ENCODE data around the gene SLC9A5.

The SLC9A5 gene, protein sequence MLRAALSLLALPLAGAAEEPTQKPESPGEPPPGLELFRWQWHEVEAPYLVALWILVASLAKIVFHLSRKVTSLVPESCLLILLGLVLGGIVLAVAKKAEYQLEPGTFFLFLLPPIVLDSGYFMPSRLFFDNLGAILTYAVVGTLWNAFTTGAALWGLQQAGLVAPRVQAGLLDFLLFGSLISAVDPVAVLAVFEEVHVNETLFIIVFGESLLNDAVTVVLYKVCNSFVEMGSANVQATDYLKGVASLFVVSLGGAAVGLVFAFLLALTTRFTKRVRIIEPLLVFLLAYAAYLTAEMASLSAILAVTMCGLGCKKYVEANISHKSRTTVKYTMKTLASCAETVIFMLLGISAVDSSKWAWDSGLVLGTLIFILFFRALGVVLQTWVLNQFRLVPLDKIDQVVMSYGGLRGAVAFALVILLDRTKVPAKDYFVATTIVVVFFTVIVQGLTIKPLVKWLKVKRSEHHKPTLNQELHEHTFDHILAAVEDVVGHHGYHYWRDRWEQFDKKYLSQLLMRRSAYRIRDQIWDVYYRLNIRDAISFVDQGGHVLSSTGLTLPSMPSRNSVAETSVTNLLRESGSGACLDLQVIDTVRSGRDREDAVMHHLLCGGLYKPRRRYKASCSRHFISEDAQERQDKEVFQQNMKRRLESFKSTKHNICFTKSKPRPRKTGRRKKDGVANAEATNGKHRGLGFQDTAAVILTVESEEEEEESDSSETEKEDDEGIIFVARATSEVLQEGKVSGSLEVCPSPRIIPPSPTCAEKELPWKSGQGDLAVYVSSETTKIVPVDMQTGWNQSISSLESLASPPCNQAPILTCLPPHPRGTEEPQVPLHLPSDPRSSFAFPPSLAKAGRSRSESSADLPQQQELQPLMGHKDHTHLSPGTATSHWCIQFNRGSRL

GRCh38 chr16:67248401-67249177, at the start of gene SLC9A5:
SLC9A5 (plus strand) TSS chr16:67248979; CDS start chr16:67249015, 36 bp downstream.
- DNase-seq = peak; percentile 39

DNA sequence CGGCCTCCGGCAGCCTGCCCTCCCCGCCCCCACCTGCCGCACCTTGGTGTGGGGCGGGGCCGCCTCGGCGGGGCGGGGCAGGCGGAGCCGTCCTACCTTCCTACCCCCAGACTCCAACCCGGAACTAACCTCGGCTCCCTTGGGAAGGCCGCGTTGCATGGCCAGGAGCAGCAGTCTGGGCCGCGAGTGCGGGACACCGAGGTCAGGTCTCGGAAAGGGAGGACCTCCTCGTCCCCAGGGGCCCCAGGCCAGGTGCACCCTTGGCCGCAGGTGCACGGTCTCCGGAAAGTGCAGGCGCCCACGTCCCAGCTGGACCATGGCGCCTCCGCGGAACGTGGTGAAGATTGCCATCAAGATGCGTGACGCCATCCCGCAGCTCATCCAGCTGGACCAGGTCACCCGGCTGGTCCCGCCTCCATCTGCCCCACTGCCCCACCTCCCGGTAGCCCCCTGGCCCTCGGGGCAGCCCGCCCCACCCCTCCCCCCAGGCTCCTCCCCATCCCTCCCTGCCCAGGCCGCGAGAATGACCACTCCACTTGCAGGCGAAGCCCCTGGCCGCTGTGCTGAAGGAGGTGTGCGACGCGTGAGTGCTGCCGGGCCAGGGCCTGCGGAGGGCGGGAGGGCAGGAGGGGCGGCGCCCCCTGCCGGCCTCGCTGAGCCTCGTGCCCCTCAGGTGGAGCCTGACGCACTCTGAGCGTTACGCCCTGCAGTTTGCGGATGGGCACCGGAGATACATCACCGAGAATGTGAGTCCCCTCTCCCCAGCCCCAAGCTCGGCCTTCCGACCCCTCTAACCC, 49.6 kb upstream of the SLC9A5 start, which contains the start of gene ELMO3:
Gene ELMO3 (plus strand): TSS at position 121 of the 797 bp plus-strand sequence. CDS start 196 bp downstream, at position 317.
- no peak for DNase-seq

DNA sequence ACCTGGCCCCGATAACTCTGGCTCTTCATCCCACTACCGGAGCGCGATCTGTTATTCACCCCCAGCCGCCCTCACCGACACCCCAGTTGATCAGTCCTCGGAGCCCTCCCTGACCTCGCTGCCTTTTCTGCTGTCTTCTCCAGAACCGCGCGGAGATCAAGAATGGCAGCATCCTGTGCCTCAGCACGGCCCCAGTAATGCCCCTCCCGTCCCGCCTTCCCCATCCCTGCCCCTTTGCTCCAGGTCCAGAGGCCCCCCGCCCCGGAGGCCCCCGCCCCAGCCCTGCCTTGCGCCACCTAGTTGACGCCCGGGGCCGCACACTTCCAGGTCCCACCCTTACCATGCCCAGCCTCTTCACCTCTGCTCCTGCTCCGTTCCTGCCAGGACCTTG, 49.0 kb upstream of the SLC9A5 start:
- DNase-seq = no peak

GRCh38 chr16:67200491-67200890, 48.3 kb upstream of the SLC9A5 start:
- DNase-seq = no peak

DNA sequence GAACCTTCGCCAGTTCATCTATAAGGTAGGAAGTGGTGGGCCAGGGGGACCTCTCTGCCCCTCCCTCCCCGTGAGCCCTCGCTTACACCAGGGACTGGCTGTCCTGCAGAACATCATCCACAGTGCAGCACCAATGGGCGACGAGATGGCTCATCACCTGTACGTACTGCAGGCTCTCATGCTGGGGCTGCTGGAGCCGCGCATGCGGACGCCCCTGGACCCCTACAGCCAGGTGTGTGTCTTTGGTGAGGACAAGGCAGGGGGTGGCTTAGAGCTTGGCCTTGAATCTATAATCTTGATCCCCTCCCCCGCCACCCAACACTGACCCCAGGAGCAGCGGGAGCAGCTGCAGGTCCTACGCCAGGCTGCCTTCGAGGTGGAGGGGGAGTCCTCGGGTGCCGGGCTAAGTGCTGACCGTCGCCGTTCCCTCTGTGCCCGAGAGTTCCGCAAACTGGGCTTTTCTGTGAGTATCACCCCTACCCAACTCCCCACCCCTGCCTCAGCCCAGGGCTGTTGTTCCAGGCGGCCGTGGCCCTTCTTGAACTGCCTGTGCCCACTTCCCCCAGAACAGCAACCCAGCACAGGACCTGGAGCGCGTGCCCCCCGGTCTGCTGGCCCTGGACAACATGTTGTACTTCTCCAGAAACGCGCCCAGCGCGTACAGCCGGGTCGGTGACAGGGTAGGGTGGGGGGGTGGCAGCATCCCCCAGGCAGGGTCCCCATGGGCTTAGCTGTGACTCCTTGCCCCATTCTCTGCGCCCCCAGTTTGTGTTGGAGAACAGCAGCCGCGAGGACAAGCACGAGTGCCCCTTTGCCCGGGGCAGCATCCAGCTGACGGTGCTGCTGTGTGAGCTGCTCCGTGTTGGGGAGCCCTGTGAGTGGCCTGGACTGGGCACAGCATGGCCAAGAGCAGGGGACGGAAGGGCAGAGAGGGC, 47.1 kb upstream of the SLC9A5 start:
- DNase-seq = no peak

DNA sequence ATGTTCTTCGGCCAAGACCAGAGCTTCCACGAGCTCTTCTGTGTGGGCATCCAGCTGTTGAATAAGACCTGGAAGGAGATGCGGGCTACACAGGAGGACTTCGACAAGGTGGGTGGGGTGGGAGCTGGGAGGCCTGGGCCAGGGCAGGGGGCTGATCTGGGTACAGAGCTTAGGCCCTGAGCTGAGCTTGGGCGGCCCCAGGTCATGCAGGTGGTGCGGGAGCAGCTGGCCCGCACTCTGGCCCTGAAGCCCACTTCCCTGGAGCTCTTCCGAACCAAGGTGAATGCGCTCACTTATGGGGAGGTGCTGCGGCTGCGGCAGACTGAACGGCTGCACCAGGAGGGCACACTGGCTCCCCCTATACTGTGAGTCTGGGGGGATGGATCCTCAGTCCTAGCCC, 46.4 kb upstream of the SLC9A5 start:
- DNase-seq = no peak

DNA sequence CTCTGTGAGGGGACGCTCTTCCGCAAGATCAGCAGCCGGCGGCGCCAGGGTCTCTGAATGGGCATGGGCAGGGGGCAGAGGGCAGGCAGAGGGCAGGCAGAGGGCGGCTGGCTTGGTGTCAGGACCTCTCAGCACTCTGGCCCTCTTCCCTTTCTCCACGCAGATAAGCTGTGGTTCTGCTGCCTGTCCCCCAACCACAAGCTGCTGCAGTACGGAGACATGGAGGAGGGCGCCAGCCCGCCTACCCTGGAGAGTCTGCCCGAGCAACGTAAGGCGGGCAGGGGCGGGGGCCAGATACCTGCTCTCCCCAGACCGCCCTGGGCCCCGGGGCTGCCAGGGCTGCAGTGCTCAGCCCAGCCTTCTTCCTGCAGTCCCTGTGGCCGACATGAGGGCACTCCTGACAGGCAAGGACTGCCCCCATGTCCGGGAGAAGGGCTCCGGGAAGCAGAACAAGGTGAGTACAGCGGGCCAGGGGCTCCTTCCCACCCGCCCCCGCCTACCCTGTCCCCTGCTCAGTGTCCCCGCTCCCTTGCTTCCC, 45.8 kb upstream of the SLC9A5 start:
- DNase-seq = no peak

DNA sequence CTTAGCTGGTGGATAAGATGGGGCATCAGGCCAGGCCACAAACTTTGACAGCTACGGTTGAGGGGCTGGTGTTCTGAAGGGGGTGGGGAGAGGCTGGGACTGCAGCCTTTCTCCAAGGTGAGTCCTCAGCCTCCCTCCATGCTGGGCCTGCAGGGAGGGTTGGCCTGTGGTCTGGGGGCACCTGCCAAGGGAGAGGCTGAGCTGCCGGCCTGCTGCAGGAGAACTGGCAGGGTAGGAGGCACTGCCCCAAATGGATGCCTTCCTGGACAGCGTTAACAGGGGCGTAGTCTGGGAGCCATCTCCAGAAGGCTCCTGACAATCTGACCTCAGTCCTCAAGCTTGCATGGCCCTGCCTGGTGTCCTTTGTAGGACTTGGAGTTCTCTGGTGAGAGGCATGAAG, 44.7 kb upstream of the SLC9A5 start:
- no peak for DNase-seq

DNA sequence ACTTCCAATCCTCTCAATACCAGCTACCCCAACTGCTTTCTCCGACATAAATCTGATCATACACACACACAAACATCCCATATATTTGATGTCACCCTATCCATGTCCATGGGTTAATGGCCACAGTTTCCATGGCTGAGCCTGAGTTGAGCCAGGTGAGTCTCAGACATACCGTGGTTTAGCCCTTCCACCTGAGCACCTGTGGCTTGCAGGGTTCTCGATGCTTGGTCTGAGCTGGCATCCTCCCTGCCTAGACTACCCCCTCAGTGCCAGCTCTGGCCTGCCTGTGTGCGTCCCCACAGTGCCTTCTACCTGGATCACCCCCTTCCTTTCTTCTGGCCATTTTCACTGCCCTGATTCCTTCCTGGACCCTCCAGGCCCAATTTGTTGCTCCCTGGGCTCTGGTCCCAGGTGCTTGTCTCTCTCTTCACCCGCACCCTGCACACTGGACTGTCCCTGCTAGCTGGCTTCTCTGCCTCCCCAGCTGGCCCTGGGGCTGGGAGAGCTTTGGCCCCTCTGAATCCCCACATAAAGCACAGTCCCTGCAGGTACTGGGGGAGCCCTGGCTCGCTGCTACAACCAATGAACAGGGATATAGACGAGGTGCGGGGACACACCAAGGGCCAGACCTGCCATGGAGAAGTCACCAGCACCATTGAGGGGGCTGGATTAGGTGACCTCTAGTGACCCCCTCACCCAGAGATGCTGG, 42.5 kb upstream of the SLC9A5 start:
- DNase-seq = no peak

GRCh38 chr16:67206838-67207248, 41.9 kb upstream of the SLC9A5 start:
- no peak for DNase-seq

- DNase-seq = no peak
Measured at GRCh38 chr16:67207249-67208091, 41.3 kb upstream of the SLC9A5 start.

DNA sequence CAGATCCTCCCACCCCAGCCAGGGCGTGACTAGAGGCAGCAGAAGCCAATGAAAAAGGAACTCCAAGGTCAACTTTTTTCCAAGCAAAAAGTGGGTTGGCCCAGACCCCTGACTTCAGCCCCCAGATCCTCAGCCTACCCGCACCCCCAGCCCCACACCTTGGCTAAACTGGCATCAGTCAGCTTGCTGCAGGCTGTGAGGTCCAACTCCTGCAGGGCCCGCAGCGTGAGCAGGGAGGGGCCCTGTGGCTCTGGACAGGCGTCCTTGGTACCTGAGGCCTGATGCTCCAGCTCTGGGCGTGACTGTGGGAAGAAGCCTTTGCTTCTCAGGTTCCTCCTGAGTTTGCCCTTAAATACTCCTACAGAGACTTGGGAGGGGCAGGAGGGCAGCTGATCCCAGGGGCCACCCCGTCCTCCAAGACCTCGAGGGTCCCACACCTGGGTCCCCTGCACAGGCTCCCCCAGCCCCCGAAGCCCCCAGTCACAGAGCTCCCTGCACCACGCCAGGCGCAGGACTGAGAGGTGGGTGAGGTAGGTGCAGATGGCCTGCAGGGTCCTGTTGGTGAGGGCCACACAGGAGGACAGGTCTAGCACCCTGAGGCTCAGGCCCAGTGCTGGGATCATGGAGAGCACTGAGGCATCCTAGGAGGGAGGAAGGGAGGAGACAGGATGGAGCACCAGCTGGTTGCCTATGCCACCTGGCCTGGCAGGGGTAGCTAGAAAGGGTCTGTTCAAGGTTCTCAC, 40.5 kb upstream of the SLC9A5 start:
- no peak for DNase-seq

- no peak for DNase-seq
Measured at GRCh38 chr16:67209565-67209964, 39.2 kb upstream of the SLC9A5 start.

GRCh38 chr16:67210069-67210937, 38.5 kb upstream of the SLC9A5 start:
- no peak for DNase-seq

DNA sequence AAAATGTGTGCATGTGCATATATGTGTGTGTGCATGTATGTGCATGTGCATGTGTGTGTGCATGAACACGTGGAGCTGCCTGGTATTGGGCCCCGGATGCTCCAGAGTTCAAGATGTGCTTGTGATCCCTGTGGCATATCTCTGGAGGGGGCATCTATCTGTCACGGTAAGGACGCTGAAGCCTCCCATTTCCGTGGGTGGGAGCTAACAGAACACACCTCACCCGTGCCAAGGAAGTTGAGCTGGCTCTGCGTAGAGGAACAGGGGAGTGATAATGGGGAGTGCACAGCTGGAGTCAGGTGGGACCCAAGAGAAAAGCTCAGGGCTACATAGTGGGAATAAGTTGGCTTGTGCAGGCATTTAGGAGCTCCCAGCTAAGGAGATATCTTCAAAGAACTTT, 37.1 kb upstream of the SLC9A5 start:
- no peak for DNase-seq

- no peak for DNase-seq
Measured at GRCh38 chr16:67212766-67213165, 36.0 kb upstream of the SLC9A5 start.
